ENCODE data around the gene ZNF787. TPM values are rescaled to one million over a fixed set of nuclear protein-coding genes. Genes with fewer than 3 reads are reported as not detected.

Gene ZNF787
- total RNA-seq, 1 donor from 2014 or later, result 34.0 TPM

GRCh38 chr19:56161534-56161933, 40.4 kb upstream of the ZNF787 start:
- no peak for TF ChIP-seq CTCF (conservative IDR thresholded peaks at IDR 0.05)
- Mint-ChIP-seq H3K4me1 (ENCODE audit: unreplicated experiment) (no peaks in the 10 kb centered on the region), H3K27me3 (peaks cover 3% of the 10 kb centered on the region), H3K9me3 (no peaks in the 10 kb centered on the region), H3K4me3 (no peak overlapping the region), H3K36me3 (peaks cover 12% of the 10 kb centered on the region), H3K27ac (no peak overlapping the region)
- DNase-seq (ENCODE audit: extremely low spot score, unreplicated experiment), result no peak

GRCh38 chr19:56159622-56160271, 38.7 kb upstream of the ZNF787 start:
- Mint-ChIP-seq H3K4me3 (no peak overlapping the region), H3K4me1 (ENCODE audit: unreplicated experiment) (no peaks in the 10 kb centered on the region), H3K27me3 (peaks cover 3% of the 10 kb centered on the region), H3K27ac (no peak overlapping the region), H3K36me3 (peaks cover 19% of the 10 kb centered on the region), H3K9me3 (no peaks in the 10 kb centered on the region)
- DNase-seq (ENCODE audit: extremely low spot score, unreplicated experiment), result no peak
- no peak for TF ChIP-seq CTCF (conservative IDR thresholded peaks at IDR 0.05)

- Mint-ChIP-seq H3K4me3 (no peak overlapping the region), H3K27me3 (peaks cover 3% of the 10 kb centered on the region), H3K27ac (no peak overlapping the region), H3K36me3 (peaks cover 19% of the 10 kb centered on the region), H3K9me3 (no peaks in the 10 kb centered on the region), H3K4me1 (ENCODE audit: unreplicated experiment) (no peaks in the 10 kb centered on the region)
- DNase-seq (ENCODE audit: extremely low spot score, unreplicated experiment), result no peak
- no peak for TF ChIP-seq CTCF (conservative IDR thresholded peaks at IDR 0.05)
These were observed 38.0 kb upstream of the ZNF787 start for GRCh38 chr19:56159009-56159559.

GRCh38 chr19:56158170-56158757, 37.2 kb upstream of the ZNF787 start:
- H3K4me3 Mint-ChIP-seq, result no peak overlapping the region
- peaks cover 8% of the 10 kb centered on the region for H3K4me1 Mint-ChIP-seq (ENCODE audit: unreplicated experiment)
- H3K27me3 Mint-ChIP-seq, result peaks cover 3% of the 10 kb centered on the region
- no peak overlapping the region for H3K27ac Mint-ChIP-seq
- DNase-seq (ENCODE audit: extremely low spot score, unreplicated experiment), result no peak
- H3K9me3 Mint-ChIP-seq, result no peaks in the 10 kb centered on the region
- TF ChIP-seq CTCF (conservative IDR thresholded peaks at IDR 0.05), result no peak
- peaks cover 27% of the 10 kb centered on the region for H3K36me3 Mint-ChIP-seq

- Mint-ChIP-seq H3K9me3 (no peaks in the 10 kb centered on the region), H3K27ac (no peak overlapping the region), H3K36me3 (peaks cover 27% of the 10 kb centered on the region), H3K4me1 (ENCODE audit: unreplicated experiment) (peaks cover 17% of the 10 kb centered on the region), H3K4me3 (no peak overlapping the region), H3K27me3 (peaks cover 3% of the 10 kb centered on the region)
- no peak for TF ChIP-seq CTCF (conservative IDR thresholded peaks at IDR 0.05)
- no peak for DNase-seq (ENCODE audit: extremely low spot score, unreplicated experiment)
These were observed 35.7 kb upstream of the ZNF787 start for GRCh38 chr19:56156768-56157167.
